OCI-M2 (cell line): ENCODE data around the gene TM9SF2.

Source experiments
- DNase-seq: peaks from one replicate; lab custom pipeline; 2025; ENCODE audit not compliant: unreplicated experiment; lab: John Stamatoyannopoulos, UW

The TM9SF2 gene

DNA sequence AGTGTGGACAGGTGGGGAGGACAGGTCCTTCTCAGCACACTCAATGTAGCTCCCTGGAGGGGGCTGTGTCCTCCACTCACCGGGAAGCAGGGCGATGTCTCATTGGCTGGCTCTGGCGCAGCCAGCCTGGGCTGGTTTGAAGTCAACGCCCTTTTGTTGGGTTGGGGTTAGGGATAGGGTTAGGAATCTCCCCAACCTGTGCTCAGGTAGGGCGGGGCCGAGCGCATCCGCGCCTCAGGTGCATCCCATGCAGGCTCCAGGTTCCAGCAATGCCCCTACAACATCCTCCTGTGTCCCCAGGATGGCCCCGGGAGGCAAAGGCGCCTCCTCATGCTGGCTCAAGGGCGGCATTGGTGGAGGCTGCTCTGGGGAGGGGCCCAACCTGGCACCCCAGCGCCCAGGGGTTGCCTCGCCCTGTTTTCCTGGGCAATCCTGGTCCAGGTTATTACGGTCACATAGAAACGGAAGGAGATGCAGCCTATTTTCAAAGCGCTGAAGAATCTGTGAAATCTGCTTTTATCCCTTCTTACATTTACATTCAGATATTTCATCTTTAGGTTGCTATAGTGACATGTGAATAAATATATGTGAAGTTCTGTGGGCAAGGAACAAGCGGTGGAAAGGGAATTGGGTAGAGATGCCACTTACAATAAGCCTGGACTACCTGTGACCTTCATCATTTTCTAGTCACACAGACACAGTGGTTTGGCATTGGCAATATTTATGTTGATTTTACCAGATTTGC, 74.3 kb downstream of the TM9SF2 start:
- DNase-seq: no peak

DNA sequence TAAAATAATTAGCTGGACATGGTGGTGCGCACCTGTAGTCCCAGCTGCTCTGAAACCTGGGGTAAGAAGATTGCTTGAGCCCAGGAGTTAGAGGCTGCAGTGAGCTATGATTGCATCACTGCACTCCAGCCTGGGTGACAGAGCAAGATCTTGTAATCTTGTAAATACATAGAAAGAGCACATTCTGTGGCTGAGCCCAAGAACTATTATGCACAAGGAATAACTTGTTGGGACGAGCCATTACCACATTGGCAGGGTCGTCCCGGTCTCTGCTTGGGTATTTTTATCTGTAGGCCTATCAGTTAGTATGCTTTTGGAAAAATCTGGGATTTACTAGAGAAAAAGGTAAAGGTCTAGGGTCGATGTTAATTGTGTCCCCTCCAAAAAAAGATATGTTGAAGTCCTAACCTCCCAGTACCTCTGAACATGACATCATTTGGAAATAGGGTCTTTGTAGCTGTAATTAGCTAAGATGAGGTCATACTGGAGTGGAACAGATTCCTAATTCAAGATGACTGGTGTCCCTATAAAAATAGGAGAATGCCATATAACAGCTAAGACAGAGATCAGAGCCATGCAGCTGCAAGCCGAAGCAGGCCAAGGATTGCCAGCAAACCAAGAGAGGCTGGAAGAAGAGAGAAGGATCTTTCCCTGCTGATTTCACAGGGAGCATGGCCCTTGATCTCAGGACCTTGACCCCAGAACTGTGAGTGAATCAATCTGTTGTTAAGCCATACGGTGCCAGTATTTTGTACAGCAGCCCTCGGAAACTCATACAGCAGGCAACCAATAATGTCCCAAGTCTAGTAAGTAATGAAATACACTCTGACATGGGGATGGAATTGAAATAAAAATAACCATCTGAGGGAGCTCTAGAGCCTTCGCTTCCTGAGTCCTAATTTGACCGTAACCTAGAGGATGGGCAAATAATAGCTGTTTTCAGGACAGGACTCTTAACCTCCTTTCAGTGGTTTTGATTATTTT, 77.0 kb downstream of the TM9SF2 start:
- no peak for DNase-seq

DNA sequence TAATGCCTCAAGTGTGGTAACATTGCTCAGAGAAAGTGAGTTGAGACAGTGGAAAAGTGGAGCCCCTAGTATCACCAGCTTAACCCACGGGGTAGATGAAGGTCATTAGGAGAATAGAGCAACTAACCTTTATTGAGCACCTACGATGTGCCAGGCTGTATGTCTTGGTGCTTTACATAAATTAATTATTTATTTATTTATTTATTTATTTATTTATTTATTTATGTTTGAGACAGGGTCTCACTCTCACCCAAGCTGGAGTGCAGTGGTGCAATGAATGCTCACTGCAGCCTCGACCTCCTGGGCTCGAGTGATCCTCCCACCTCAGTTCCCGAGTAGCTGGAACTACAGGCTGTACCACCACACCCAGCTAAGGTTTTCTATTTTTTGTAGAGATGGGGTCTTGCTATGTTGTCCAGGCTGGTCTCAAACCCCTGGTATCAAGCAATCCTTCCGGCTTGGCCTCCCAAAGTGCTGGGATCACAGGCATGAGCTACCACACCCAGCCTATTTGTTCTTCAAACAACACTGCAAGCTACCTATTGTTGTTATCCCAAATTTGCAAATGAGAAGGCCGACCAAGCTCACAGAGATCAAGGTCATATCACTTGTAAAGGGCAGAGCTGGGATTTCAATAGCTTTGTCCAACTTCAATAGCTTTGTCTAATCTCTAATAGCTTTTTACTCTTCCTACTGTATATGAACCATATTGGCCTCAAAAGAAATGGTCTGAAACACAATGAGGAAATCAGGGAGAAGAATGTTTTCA, 79.4 kb downstream of the TM9SF2 start:
- no peak for DNase-seq

DNA sequence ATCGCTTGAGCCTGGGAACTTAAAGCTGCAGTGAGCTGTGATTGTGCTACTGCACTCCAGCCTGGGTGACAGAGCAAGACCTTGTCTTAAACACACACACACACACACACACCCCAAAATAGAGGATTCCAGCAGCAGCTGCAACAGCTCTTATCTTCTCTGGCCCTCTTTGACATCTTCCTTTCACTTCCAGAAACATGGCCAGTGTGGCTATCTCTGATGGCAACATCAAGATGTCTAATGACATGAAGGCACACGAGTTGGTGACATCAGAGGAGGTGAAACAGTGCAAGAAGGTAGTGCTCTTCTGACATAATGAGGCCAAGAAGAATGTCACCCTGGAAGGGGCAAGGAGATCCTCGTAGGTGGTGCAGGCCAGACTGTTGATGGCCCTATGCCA, 81.2 kb downstream of the TM9SF2 start:
- DNase-seq: no peak

DNA sequence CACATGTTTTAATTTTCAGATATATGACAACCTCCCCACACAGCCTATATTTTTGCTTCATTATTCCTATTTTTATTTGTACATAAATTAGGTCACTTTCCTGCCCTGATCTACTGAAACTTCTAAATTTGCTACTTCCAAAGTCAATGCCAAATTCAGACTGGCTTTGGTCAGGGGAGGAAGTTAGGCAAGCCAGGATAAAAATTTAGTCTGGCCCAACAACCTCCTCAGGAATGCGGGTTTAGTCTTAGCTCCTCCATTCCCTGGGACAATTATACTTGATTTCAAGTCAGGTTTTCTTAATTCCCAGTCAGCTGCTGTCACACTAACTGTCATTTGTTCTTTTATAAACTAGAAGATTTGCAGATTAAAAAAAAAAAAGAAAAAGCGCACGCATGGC, 84.3 kb downstream of the TM9SF2 start:
- DNase-seq: no peak

DNA sequence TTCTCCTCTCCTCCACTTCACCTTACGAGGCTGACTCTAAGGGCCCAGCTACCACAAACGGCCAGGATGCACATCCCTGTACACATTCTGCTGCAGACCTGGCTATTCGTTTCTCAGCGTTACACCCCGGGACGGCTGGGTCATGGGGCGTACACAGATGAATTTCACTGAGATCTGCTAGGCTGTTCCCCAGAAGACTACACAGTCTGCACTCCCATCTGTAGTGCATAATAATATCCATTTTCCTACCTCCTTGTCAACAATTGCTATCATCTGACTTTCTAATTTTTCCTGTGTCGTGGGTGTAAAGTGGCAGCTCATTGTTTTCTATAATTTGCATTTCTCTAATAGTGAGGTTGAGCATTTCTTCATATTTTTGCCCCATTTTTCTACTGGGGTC, 85.7 kb downstream of the TM9SF2 start:
- DNase-seq: no peak

DNA sequence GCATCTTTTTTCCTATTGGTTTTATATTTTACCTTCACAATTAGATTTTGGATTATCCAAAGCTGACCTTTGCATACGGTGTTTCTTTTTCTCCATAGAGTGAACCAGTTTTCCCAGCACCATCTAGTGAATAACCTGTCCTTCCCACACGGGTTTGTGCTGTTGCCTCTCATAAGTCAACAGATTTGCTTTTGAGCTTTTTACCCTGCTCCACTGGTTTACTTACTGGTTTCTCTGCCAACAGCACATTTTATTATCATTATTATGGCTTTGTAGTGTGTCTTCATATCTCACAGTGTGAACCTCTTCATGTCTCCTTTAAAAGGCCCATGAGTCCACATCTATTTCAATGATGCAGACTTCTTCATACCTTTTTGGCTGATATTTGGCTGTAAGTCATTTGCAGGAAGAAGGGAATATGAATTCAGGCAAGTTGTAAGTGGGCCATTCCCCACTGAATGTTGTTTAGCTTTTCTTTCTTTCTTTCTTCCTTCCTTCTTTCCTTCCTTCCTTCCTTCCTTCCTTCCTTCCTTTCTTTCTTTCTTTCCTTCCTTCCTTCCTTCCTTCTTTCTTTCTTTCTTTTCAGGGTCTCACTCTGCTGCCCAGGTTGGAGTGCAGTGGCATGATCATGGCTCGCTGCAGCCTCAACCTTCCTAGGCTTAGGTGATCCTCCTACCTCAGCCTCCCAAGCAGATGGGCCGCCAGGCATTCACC, 86.8 kb downstream of the TM9SF2 start:
- no peak for DNase-seq

DNA sequence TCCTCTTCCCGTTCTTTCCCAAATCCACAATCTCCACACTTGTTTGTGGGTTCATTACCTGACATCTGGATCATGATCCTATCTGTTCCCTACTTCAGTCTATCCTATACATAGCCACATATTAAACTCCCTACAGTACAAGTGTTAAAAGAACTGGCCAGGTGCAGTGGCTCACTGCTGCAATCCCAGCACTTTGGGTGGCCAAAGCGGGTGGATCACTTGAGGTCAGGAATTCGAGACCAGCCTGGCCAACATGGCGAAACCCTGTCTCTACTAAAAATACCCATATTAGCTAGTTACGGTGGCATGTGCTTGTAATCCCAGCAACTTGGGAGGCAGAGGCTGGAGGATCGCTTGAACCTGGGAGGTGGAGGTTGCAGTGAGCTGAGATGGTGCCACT, 88.3 kb downstream of the TM9SF2 start:
- no peak for DNase-seq

DNA sequence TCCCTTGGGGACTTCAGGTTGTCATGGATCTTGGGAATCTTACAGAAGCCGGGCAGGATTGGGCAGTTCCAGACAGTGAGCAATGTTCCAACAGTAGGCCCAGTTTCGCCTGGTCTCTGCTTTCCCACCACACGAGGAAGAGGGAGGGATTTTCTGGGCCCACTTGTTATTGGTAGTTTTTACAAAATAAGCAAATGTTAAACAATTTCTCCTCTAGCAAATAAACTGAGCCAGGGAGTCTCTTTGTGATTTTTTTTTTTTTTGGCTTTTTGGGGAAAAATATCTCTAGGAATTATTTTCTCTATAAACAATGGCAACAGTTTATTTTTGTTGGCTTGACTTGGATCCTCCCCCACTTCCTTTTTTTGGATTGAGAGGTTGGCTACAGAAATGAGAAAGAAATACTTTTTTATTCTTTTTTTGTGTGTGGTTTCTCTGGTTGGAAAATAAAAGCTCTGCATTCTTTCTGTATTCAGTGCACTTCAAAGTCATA, 89.3 kb downstream of the TM9SF2 start:
- no peak for DNase-seq

DNA sequence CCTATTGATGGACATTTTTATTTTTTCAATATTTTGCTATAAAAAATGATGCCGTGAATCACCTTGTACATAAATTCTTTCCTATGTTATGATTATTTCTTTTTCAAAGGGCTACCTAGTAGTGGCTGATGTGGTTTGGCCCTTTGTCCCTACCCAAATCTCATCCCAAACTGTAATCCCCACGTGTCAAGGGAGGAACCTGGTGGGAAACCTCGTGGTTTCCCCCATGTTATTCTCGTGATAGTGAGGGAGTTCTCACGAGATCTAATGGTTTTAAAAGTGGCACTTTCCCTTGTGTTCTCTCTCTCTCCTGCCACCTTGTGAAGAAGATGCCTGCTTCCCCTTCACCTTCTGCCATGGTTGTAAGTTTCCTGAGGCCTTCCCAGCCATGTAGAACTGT, 94.9 kb downstream of the TM9SF2 start:
- no peak for DNase-seq

DNA sequence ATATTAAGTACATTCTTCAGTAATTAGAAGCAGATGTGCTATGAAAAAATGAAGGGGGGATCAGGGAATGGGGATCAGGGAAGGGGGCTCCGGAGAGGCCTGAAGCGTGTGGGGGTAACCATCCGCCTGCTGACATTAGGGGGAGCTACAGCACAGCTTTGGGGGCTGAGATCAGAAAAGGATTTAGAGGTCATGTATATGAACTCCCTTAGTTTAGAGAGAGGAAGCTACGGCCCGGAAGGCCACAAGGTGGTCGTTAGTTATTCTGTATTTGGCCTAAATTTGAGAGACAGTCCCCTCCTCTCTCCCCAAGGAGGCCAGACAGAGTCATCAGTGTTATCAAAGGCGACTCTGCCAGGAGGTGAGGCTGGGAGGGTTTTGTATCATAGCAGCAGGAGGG, 99.0 kb downstream of the TM9SF2 start:
- DNase-seq: no peak

DNA sequence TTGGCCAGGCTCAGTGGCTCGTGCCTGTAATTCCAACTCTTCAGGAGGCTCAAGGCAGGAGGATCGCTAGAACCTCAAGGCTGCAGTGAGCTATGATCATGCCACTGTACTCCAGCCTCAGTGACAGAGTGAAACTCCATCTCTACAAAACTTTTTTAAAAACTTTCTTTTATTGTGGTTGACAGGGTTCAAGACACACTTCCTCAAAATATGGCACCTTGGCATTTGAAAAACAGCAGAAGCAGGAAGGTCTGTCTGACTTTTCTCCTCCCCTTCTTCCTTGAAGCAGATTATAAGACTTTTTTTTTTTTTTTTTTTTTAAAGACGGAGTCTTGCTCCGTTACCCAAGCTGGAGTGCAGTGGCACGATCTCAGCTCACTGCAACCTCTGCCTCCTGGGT, 100.3 kb downstream of the TM9SF2 start:
- no peak for DNase-seq

DNA sequence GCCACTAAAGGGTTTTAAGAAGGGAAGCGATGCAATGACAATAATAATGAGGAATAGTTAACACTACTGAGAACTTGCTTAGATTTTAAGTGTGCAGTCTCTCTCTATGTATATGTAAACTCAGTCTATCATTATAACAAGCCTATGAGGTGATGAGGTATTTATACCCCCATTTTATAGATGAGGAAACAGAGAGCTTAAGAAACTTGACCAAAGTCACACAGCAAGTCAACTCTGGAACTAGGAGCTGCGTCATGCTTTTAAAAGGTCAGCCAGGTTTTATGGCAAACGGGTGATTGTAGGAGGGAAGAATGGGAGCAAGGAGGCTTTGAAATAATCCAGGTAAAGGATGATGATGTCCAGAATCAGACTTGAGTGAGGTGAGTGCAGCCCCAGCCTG, 103.4 kb downstream of the TM9SF2 start:
- no peak for DNase-seq

DNA sequence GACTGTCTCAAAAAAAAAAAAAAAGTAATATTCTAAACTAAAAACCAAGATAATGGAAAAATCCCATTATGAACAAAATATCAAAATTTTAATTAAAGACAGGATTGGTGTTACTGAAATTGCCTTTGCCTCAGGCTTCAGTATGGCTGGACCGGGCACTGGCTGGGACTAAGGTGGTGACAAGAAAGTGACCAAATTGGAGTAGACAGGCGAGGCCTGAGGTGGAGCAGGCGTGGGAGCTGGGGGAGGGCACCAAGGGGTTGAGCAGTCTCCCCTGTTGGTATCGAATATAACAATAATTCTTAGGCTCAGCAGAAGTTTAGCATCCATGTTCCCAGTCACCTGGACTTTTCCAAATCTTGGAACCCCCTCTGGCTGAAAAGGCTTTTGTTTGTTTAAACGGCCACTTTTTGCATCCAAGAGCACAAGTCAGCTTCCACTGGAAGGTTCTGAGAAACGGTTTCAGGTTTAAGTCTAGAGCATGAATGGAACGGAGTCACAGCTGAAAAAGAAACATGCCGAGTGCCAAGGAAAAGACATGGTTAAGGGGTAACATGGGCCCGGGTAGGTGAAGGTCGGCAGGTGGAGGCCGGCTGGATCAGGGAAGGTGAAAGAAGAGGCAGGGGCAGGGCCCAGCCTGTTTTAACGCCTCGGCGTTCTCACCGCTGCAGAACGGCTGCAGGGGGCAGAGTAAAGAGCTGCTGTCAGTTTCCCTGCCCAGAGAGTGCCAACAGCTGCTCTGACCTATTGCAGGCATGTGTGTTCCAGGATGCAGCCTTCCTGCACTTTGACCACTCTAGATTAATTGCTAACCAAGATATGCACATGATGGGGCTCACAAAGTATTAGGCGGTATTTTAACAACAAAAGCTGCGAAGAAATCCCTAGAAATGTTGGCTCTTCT, 104.4 kb downstream of the TM9SF2 start:
- no peak for DNase-seq

DNA sequence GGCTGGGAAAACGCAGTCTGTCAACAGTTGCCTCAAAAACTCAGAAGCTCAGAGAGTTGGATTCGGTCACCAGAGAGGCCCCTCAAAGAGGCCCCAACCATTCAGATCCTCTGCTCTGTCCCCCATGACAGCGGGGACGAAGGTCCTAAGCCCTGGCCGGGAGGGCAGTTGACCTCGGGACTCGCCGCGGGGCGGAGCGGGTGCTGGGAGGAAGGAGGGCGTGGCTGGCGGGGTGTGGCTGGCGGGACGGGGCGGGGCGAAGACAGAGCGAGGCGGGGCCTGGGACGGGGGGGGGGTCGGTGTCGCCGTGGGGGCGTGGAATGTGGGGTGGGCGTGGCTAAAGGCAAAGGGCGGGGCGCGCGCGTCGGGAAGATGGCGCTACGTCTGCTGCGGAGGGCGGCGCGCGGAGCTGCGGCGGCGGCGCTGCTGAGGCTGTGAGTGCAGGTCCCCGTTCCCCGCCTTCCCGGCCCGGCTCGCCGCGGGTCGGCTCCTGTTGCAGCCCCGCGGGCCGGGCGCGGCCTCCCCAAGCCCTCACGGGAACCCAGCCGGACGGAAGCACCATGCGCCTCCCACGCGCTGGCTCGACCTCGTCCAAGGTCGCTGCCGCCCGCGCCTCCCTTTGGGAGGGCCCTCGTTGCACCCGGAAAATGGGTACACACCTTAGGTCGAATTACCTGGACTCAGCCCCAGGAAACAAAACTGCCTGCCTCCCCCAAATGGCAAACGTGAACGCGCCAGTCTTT, 105.2 kb downstream of the TM9SF2 start, which contains the start of gene CLYBL:
Gene CLYBL (plus strand): TSS at position 367 of the 743 bp plus-strand sequence.
- no peak for DNase-seq

DNA sequence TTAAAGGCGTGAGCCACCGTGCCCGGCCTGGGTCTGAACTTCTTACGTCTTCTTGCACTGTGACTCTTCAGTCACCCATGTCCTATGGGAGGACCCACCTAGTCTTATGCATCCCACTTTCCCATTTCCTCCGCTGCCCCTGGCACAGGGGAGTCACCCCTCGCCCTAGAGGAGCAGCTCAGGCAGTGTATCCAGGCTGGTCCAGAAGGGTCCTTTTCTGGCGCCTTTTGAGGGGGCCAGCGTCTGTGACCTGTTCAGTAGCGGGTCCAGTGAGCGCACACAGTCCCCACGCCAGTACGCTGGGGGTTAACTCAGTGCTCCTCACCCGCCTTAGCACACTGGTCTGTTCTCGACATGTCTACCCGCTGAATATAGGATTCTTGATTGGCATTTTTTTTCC, 107.1 kb downstream of the TM9SF2 start:
- no peak for DNase-seq

DNA sequence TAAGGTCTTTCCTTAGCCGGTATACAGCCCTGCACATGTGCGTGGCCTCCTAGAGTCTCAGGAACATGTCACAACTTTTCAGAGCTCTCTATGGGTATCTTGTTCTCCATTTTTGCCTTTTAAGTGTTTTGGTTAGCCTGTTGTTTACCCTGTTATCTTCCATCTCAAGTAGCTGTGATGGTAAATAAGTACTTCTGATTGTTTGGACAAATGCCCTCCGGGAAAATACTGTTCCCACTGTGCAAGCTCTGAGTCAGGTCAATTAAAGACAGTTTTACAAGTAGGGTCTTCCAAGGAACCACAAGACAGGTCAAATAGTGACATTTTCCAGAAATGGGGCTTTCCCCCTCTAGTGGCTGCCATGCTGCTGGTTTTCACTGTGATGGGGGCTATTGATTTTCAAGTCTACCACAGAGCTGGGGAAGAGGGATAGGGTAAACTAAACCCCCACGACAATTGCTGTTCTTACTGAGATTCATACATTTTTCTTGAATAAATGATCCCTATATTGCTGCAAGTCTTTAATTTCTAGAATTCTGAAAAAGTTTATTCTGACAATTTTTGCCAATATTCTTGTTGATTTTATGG, 109.5 kb downstream of the TM9SF2 start:
- DNase-seq: no peak
